ENCODE results near the gene RNF152.

RNF152 gene

GRCh38 chr18:61893971-61894750 lies 1.4 kb upstream of the RNF152 start:
- peak; percentile 20 to 84 (median 83) for DNase-seq

- DNase-seq = peak in 2 of 3 experiments; percentile 91 to 94
Measured at GRCh38 chr18:61893309-61893970, 633 bp upstream of the RNF152 start.

GRCh38 chr18:61891894-61892293 lies 913 bp downstream of the RNF152 start:
- no peak for DNase-seq

GRCh38 chr18:61891271-61891670 lies 1.5 kb downstream of the RNF152 start:
- peak in 1 of 3 experiments; percentile 57 for DNase-seq

GRCh38 chr18:61890344-61890743 lies 2.5 kb downstream of the RNF152 start:
- DNase-seq = peak in 1 of 3 experiments; percentile 46

- DNase-seq = peak in 1 of 3 experiments; percentile 33
Measured at GRCh38 chr18:61889541-61889940, 3.3 kb downstream of the RNF152 start.

GRCh38 chr18:61888622-61889021 lies 4.2 kb downstream of the RNF152 start:
- no peak for DNase-seq

- DNase-seq = no peak
Measured at GRCh38 chr18:61887838-61888237, 5.0 kb downstream of the RNF152 start.

GRCh38 chr18:61883547-61883946 lies 9.3 kb downstream of the RNF152 start:
- DNase-seq = no peak

- no peak for DNase-seq
Measured at GRCh38 chr18:61882296-61883004, 10.4 kb downstream of the RNF152 start.

GRCh38 chr18:61876899-61877298 lies 15.9 kb downstream of the RNF152 start:
- DNase-seq = no peak

- no peak for DNase-seq
Measured at GRCh38 chr18:61870151-61870550, 22.7 kb downstream of the RNF152 start.

- no peak for DNase-seq
Measured at GRCh38 chr18:61869636-61870035, 23.2 kb downstream of the RNF152 start.

GRCh38 chr18:61865466-61866175 lies 27.2 kb downstream of the RNF152 start:
- DNase-seq = no peak

GRCh38 chr18:61861372-61861771 lies 31.4 kb downstream of the RNF152 start:
- DNase-seq = no peak

GRCh38 chr18:61860302-61860701 lies 32.5 kb downstream of the RNF152 start:
- no peak for DNase-seq

GRCh38 chr18:61859113-61859512 lies 33.7 kb downstream of the RNF152 start:
- DNase-seq = no peak

- DNase-seq = peak in 2 of 3 experiments; percentile 50 to 90
Measured at GRCh38 chr18:61856678-61857077, 36.1 kb downstream of the RNF152 start.

GRCh38 chr18:61855449-61856378 lies 37.1 kb downstream of the RNF152 start:
- DNase-seq = no peak

GRCh38 chr18:61854578-61855448 lies 38.0 kb downstream of the RNF152 start:
- peak; percentile 24 to 69 (median 31) for DNase-seq

GRCh38 chr18:61853855-61854254 lies 39.0 kb downstream of the RNF152 start:
- no peak for DNase-seq
